Fibroblast of the aortic adventitia (primary cell): ENCODE results near the gene PRAMEF8. TPM values are rescaled to one million over a fixed set of nuclear protein-coding genes. Genes with fewer than 3 reads are reported as not detected.
"Not testable (repeated sequence)": the region's sequence is repeated elsewhere in the genome, so short reads cannot be mapped to it uniquely, and the experiment has no call there.

Experiments
- DNase-seq: peaks from one replicate; pipeline ENCODE4 v3.0.0-alpha.2; 2010; ENCODE audit warnings: low read depth
- H3K4me3 ChIP-seq: 2 replicates; pipeline ENCODE4 v1.5.1; 2011; ENCODE audit warnings: low read depth, mild to moderate bottlenecking, control low read depth, low read length, moderate library complexity
- total RNA-seq: library from RNA; depleted of rRNA; stranded (reverse); fragments of >200 nt; gene quantifications from 2 replicates; pipeline ENCODE4 v1.2.3, GENCODE V29; 2012; ENCODE audit warnings: low replicate concordance

PRAMEF8 gene
- not detected in 2 replicates for total RNA-seq

- not testable (repeated sequence) for DNase-seq, H3K4me3 ChIP-seq
These were observed at the start of gene PRAMEF8 for GRCh38 chr1:13285037-13285436. PRAMEF8 (minus strand) TSS chr1:13285137; CDS start chr1:13284091, 1,046 bp downstream.

- DNase-seq, H3K4me3 ChIP-seq: not testable (repeated sequence)
These were observed 30.3 kb upstream of the PRAMEF8 start, which contains the start of gene PRAMEF15 for GRCh38 chr1:13315281-13315680. PRAMEF15 (plus strand) TSS chr1:13315581; CDS start chr1:13318408, 2,827 bp downstream.

DNA sequence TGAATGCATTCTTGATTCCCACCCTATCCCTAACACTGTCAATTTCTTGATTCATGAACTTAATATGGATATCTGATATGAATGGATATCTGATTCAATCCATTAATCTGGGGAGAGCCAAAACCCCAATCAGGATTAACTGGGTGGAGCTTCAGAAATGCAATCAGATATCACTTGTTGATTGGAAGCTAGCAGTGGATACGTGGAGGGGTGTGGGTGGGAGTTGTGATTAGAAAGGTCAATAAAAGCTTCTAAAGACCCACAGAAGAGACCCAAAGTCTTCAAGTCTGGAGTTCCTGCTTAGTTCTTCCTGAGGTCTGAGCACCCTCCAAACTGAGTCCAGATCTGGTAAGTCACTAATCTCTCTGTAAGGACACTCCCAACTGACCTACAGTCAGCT lies 18.3 kb upstream of the PRAMEF8 start, which contains the start of gene PRAMEF33:
Gene PRAMEF33, plus strand, starts transcription at position 301 of the 400 bp plus-strand sequence. CDS start 2,416 bp downstream, outside the sequence.
- H3K4me3 ChIP-seq: not testable (repeated sequence)

DNA sequence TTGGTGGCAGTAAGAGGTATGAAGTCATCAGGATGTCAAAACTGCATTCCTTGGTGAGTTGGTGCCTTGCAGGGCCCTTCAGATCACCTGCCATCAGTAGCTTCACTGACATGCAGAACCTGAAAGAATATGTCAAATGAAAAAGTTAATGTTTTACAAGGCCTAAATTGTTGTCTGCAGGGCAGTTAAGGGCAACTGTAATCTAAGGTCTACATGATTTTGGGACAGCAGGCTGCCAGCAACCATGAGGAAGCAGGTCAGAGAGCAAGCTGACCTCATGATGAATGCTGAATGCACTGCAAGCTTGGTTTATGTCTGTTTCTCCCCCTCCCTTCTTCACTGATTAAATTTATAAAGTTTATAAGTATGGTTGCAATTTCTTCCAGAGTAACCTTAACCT lies 17.3 kb upstream of the PRAMEF8 start:
- not testable (repeated sequence) for DNase-seq, H3K4me3 ChIP-seq

More for the DNA sequence above, 18.3 kb upstream of the PRAMEF8 start, which contains the start of gene PRAMEF33:
- not testable (repeated sequence) for DNase-seq

DNA sequence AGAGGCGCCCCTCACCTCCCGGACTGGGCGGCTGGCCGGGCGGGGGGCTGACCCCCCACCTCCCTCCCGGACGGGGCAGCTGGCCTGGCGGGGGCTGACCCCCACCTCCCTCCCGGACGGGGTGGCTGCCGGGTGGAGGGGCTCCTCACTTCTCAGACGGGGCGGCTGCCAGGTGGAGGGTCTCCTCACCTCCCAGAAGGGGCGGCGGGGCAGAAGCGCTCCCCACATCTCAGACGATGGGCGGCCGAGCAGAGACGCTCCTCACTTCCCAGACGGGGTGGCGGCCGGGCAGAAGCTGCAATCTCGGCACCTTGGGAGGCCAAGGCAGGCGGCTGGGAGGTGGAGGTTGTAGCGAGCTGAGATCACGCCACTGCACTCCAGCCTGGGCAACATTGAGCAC lies 13.8 kb upstream of the PRAMEF8 start:
- not testable (repeated sequence) for DNase-seq

GRCh38 chr1:13297216-13297931 lies 12.4 kb upstream of the PRAMEF8 start:
- DNase-seq, H3K4me3 ChIP-seq: not testable (repeated sequence)

More for the DNA sequence above, 13.8 kb upstream of the PRAMEF8 start:
- not testable (repeated sequence) for H3K4me3 ChIP-seq

- not testable (repeated sequence) for DNase-seq
These were observed 4.1 kb upstream of the PRAMEF8 start for GRCh38 chr1:13289030-13289429.

GRCh38 chr1:13279617-13280016 lies 5.3 kb downstream of the PRAMEF8 start:
- H3K4me3 ChIP-seq, DNase-seq: not testable (repeated sequence)

More at GRCh38 chr1:13289030-13289429, 4.1 kb upstream of the PRAMEF8 start:
- not testable (repeated sequence) for H3K4me3 ChIP-seq

GRCh38 chr1:13277016-13277415 lies 7.9 kb downstream of the PRAMEF8 start:
- H3K4me3 ChIP-seq, DNase-seq: not testable (repeated sequence)

DNA sequence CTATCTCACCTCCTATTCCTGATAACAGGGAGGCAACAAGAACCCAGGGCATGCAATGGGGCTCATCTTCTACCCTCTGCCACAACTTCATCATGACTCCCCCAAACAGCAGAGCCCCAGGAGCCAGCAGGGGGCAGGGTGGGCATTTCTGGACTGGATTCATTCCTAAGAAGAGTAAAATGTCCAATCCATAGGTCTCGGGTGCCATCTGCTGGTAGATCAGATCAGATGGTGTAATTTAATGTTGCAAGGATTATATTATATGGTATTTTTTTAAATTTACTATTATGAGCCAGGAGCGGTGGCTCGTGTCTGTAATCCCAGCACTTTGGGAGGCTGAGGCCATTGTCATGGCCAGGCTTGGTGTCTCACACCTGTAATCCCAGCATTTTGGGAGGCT lies 19.8 kb downstream of the PRAMEF8 start:
- DNase-seq, H3K4me3 ChIP-seq: not testable (repeated sequence)

GRCh38 chr1:13253898-13254297 lies 31.0 kb downstream of the PRAMEF8 start, which contains the start of gene PRAMEF5:
PRAMEF5 (plus strand) TSS chr1:13254198; CDS start chr1:13259269, 5,071 bp downstream.
- not testable (repeated sequence) for H3K4me3 ChIP-seq, DNase-seq

GRCh38 chr1:13247122-13247521 lies 37.8 kb downstream of the PRAMEF8 start:
- not testable (repeated sequence) for DNase-seq, H3K4me3 ChIP-seq

- not testable (repeated sequence) for H3K4me3 ChIP-seq, DNase-seq
These were observed 38.4 kb downstream of the PRAMEF8 start for GRCh38 chr1:13246554-13246871.

GRCh38 chr1:13245841-13246553 lies 38.9 kb downstream of the PRAMEF8 start:
- not testable (repeated sequence) for DNase-seq, H3K4me3 ChIP-seq

DNA sequence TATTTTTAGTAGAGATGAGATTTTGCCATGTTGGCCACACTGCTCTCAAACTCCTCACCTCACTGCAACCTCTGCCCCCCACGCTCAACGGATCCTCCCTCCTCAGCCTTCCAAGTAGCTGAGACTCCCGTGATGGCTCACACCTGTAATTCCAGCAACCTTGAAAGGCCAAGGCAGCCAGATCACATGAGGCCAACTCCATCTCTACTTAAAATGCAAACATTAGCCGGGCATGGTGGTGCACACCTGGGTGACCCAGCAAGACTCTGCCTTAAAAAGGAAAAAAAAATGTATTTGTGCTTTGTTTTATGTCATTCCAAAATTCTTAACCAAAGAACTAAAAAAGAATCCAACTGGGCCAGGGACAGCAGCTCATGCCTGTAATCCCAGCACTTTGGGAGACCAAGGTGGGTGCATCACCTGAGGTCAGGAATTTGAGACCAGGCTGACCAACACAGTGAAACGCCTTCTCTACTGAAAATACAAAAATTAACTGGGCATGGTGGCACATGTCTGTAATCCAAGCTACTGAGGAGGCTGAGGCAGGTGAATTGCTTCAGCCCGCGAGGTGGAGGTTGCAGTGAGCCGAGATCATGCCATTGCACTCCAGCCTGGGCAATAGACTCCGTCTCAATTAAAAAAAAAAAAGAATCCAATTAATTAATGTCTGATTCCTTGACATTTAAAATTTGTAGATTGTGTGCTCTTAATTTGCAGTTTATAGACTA lies 41.2 kb downstream of the PRAMEF8 start:
- not testable (repeated sequence) for H3K4me3 ChIP-seq, DNase-seq

- H3K4me3 ChIP-seq, DNase-seq: not testable (repeated sequence)
These were observed 45.3 kb downstream of the PRAMEF8 start for GRCh38 chr1:13239633-13240032.

DNA sequence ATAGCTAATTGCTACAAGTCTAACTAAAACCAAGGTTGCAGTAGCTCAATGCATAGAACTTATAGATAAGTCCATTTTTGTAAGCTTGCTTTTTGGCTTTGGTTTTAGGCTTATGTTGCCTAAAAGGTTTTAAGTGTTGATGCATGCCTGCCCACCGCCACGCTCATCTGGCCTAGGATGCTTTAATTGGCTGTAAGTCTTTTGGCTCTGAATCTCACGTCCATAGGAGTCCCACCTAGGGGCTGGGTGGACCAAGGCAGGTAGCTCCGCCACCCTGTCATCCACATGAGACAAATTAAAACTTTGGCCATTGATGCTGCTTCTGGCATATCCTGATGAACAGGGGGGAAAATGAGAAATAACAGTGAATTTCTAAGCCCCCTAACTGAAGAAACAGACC lies 47.4 kb downstream of the PRAMEF8 start:
- DNase-seq: not testable (repeated sequence)

DNA sequence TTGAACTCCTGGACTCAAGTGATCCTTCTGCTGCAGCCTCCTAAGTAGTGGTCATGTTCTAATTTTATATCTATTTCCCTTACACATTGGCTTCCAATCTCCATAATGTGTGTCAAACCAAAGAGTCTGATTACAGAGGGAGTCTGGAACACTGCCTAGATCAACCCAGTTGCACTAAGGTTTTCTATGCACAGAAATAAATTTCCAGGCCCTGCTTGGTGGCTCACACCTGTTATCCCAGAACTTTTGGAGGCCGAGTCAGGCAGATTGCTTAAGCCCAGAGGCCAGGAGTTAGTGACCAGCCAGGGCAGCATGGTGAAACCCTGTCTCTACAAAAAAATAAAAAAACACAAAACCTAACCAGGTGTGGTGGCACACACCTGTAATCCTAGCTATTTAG lies 50.9 kb downstream of the PRAMEF8 start:
- DNase-seq, H3K4me3 ChIP-seq: not testable (repeated sequence)

More for the DNA sequence above, 47.4 kb downstream of the PRAMEF8 start:
- not testable (repeated sequence) for H3K4me3 ChIP-seq

DNA sequence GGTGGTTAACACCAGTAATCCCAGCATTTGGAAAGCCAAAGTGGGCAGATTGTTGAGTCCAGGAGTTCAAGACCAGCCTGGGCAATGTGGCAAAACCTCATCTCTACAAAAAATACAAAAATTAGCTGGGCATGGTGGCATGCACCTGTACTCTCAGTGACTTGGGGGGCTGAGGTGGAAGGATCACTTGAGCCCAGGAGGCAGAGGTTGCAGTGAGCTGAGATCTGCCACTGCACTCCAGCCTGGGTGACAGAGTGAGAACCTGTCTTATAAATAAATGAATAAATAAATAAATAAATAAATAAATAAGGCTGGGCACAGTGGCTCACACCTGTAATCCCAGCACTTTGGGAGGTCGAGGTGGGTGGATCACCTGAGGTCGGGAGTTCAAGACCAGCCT lies 52.9 kb downstream of the PRAMEF8 start:
- not testable (repeated sequence) for DNase-seq, H3K4me3 ChIP-seq
